K562 (cell line): ENCODE results near the gene SAMD11. TPM values are rescaled to one million over a fixed set of nuclear protein-coding genes. Genes with fewer than 3 reads are reported as not detected.

Experiments
- ATAC-seq: fragments of 200-7000 bp; cut with Tn5 transposase; 3 replicates; pipeline ENCODE4 v1.9.1; 2020; ENCODE audit warnings: moderate library complexity
- BruUV-seq: library from RNA; stranded (reverse); fragments of 400-500 nt; replicated peaks from 2 replicates; lab custom pipeline; 2021; lab: Mats Ljungman, UMichigan
- CTCF ChIA-PET: fragments of 300-600 bp; formaldehyde crosslinking; extraction: SDS; loops from one replicate; lab custom pipeline; 2021; ENCODE audit warnings: low intra/inter-chr PET ratio; lab: Yijun Ruan, JAX
- POLR2A ChIA-PET: fragments of 300-600, 350-650 bp; sonication (Branson Sonifier 250); formaldehyde crosslinking; extraction: SDS; loops from one replicate; lab custom pipeline; 2021; ENCODE audit warnings: antibody characterized with exemption, inconsistent platforms; lab: Yijun Ruan, JAX
- DNase-seq, 4 experiments: peaks; one replicate each; pipeline versions ENCODE4 v3.0.0 to v3.0.0-alpha.2; 2011 to 2018; ENCODE audit warnings: low spot score in 3 of 4, mixed read lengths in 3 of 4; ENCODE audit errors: extremely low read depth in 1 of 4
- FAIRE-seq: peaks from 2 replicates; lab custom pipeline; 2011; peaks lifted over from hg19 to GRCh38; lab: Jason Lieb, UNC
- H2AFZ ChIP-seq: 2 replicates; pipeline ENCODE4 v1.6.0; 2011; ENCODE audit warnings: low read depth, low read length, control low read depth, inconsistent platforms
- H3K27ac ChIP-seq: fragments of 200-600 bp; 3 replicates; pipeline ENCODE4 v1.8.0; 2011; ENCODE audit warnings: low read depth, mild to moderate bottlenecking, control low read depth, inconsistent platforms, low read length, moderate library complexity, mixed read lengths; ENCODE audit errors: extremely low read depth
- H3K27me3 ChIP-seq, 2 experiments: fragments of 300-600 bp in 1 of 2; 2 replicates in 1 of 2; 3 replicates in 1 of 2; pipeline versions ENCODE4 v1.6.0 to v1.8.0; 2011; ENCODE audit warnings: inconsistent platforms in 2 of 2, low read length in 2 of 2, mild to moderate bottlenecking in 1 of 2, mixed read lengths in 1 of 2, moderate library complexity in 1 of 2; ENCODE audit not compliant: control insufficient read depth in 2 of 2, insufficient read depth in 2 of 2
- H3K36me3 ChIP-seq: fragments of 300-600 bp; 3 replicates; pipeline ENCODE4 v1.8.0; 2011; ENCODE audit warnings: mild to moderate bottlenecking, low read length, inconsistent platforms; ENCODE audit not compliant: control insufficient read depth, insufficient read depth
- H3K4me1 ChIP-seq, 2 experiments: fragments of 200-600 bp in 1 of 2; replicated peaks in 1 of 2; 2 replicates in 1 of 2; 3 replicates in 1 of 2; pipeline versions ENCODE4 v1.5.1 to v1.8.0; 2011; ENCODE audit warnings: inconsistent platforms in 2 of 2, low read length in 2 of 2, mild to moderate bottlenecking in 1 of 2, mixed read lengths in 1 of 2, moderate library complexity in 1 of 2; ENCODE audit not compliant: control insufficient read depth in 2 of 2, insufficient read depth in 2 of 2
- H3K4me2 ChIP-seq: 2 replicates; pipeline ENCODE4 v1.6.1; 2011; ENCODE audit warnings: low read length, control low read depth, inconsistent platforms, mixed read lengths; ENCODE audit not compliant: insufficient read depth
- H3K4me3 ChIP-seq: fragments of 200-600 bp; sonication (generic), shearing (Covaris generic); 2 replicates; pipeline ENCODE4 v1.5.1; 2016; ENCODE audit warnings: control low read depth, inconsistent platforms
- H3K79me2 ChIP-seq: fragments of 200-600 bp; 3 replicates; pipeline ENCODE4 v1.8.0; 2011; ENCODE audit warnings: low read length, inconsistent platforms; ENCODE audit not compliant: control insufficient read depth, insufficient read depth
- H3K9ac ChIP-seq, 2 experiments: 2 replicates each; pipeline versions ENCODE4 v1.6.0 to v1.6.1; 2011; ENCODE audit warnings: low read depth in 2 of 2, low read length in 2 of 2, control low read depth in 1 of 2, inconsistent platforms in 1 of 2, mild to moderate bottlenecking in 1 of 2, mixed read lengths in 1 of 2; ENCODE audit not compliant: insufficient read depth in 1 of 2
- H3K9me1 ChIP-seq: one replicate; pipeline ENCODE4 v1.6.0; 2011; ENCODE audit warnings: inconsistent platforms, mild to moderate bottlenecking, low read length, moderate library complexity; ENCODE audit not compliant: control insufficient read depth, insufficient read depth
- H3K9me3 ChIP-seq: replicated peaks from 2 replicates; pipeline ENCODE4 v1.5.1; 2011; ENCODE audit warnings: low read depth, low read length, inconsistent platforms; ENCODE audit not compliant: control insufficient read depth, insufficient read depth
- H4K20me1 ChIP-seq: replicated peaks from 2 replicates; pipeline ENCODE4 v1.6.1; 2011; ENCODE audit warnings: low read length, inconsistent platforms, mixed read lengths; ENCODE audit not compliant: control insufficient read depth, insufficient read depth
- DIDO1 ChIP-seq: fragments of 450-650 bp; IDR thresholded peaks from 2 replicates; pipeline ENCODE4 v1.6.1; 2016; ENCODE audit warnings: low read depth, missing biosample characterization, missing genetic modification characterization
- ESRRA ChIP-seq: fragments of 450-650 bp; IDR thresholded peaks from 2 replicates; pipeline ENCODE4 v1.6.1; 2014; ENCODE audit warnings: low read depth, mild to moderate bottlenecking, moderate library complexity, borderline replicate concordance
- HNRNPLL ChIP-seq: fragments of 200-400 bp; formaldehyde crosslinking; IDR thresholded peaks from 2 replicates; pipeline ENCODE4 v1.6.1; 2017; ENCODE audit warnings: low read length, low read depth, mild to moderate bottlenecking; ENCODE audit not compliant: poor library complexity, severe bottlenecking
- L3MBTL2 ChIP-seq: fragments of 450-650 bp; IDR thresholded peaks from 2 replicates; pipeline ENCODE4 v1.6.1; 2016; ENCODE audit warnings: mild to moderate bottlenecking, moderate library complexity
- MLLT1 ChIP-seq, 2 experiments: fragments of 450-650 bp; IDR thresholded peaks; 2 replicates each; pipeline ENCODE4 v1.6.1; 2016
- MTF1 ChIP-seq: fragments of 250-450 bp; sonication (Bioruptor Pico); IDR thresholded peaks from 2 replicates; pipeline ENCODE4 v1.9.0; 2021; ENCODE audit warnings: moderate library complexity, mild to moderate bottlenecking, inconsistent platforms, borderline replicate concordance
- SRSF3 ChIP-seq: fragments of 200-400 bp; formaldehyde crosslinking; IDR thresholded peaks from 2 replicates; pipeline ENCODE4 v1.6.1; 2016; ENCODE audit warnings: mild to moderate bottlenecking, low read length, moderate library complexity; ENCODE audit not compliant: insufficient read depth
- TGIF2 ChIP-seq: sonication (generic); formaldehyde crosslinking; IDR thresholded peaks from 2 replicates; pipeline ENCODE4 v1.8.1; 2022; ENCODE audit warnings: mild to moderate bottlenecking, missing genetic modification reagents, moderate library complexity
- UBTF ChIP-seq, 2 experiments: IDR thresholded peaks; 2 replicates each; pipeline ENCODE4 v1.6.1; 2012; ENCODE audit warnings: improper control_type of control experiment in 2 of 2, low read depth in 2 of 2, low read length in 2 of 2, borderline replicate concordance in 1 of 2
- ZNF311 ChIP-seq: fragments of 250-450 bp; sonication (Bioruptor Pico); IDR thresholded peaks from 2 replicates; pipeline ENCODE4 v1.4.0; 2020; ENCODE audit warnings: mild to moderate bottlenecking, moderate library complexity
- ZNF561 ChIP-seq: fragments of 450-650 bp; formaldehyde crosslinking; conservative IDR thresholded peaks from 2 replicates; pipeline ENCODE4 v1.4.0; 2020; ENCODE audit warnings: mild to moderate bottlenecking, moderate library complexity
- ZNF696 ChIP-seq: fragments of 250-450 bp; sonication (Bioruptor Pico); conservative IDR thresholded peaks from 2 replicates; pipeline ENCODE4 v1.4.0; 2020; ENCODE audit warnings: mild to moderate bottlenecking, moderate library complexity
- ZNF707 ChIP-seq: fragments of 250-450 bp; sonication (Bioruptor Pico); conservative IDR thresholded peaks from 2 replicates; pipeline ENCODE4 v1.8.0; 2022; ENCODE audit warnings: inconsistent platforms, mild to moderate bottlenecking, moderate library complexity
- WGBS: fragments of 100-300 bp; shearing (Covaris generic); methylation state at CpG from one replicate; pipeline ENCODE4 v1.1.6; 2016; ENCODE audit warnings: low coverage, mixed read lengths; ENCODE audit not compliant: insufficient coverage; ENCODE audit errors: missing lambda C conversion rate; 5-methylcytosine and 5-hydroxymethylcytosine counted together
- in situ Hi-C: fragments of 300-500 bp; cut with MboI; formaldehyde crosslinking; loops from 4 replicates; pipeline ENCODE4 v1.15.0; 2018; ENCODE audit warnings: inconsistent platforms, mixed read lengths
- intact Hi-C: fragments of 100-400 bp; cut with micrococcal nuclease; formaldehyde crosslinking; loops from 2 replicates; pipeline ENCODE4 v1.14.2; 2022
- polyA plus RNA-seq, 8 experiments: library from polyadenylated mRNA; depleted of rRNA in 4 of 8; stranded (reverse) in 5 of 8; unstranded in 3 of 8; fragments of >200 nt; fragmentation: Nextera tagmentation in 2 of 8; fragmentation: Illumina TruSeq in 1 of 8; extraction: Ambion mirVana in 2 of 8; extraction: Trizol in 1 of 8; gene quantifications; 2 replicates each; pipeline versions ENCODE4 v1.2.1 to v1.2.3, GENCODE V29; 2011 to 2014; ENCODE audit warnings: inconsistent platforms in 1 of 8, missing spikeins in 1 of 8
- total RNA-seq, 7 experiments: library from RNA; depleted of rRNA in 6 of 7; stranded (reverse); fragments of >200 nt in 6 of 7; fragmentation: Illumina TruSeq in 2 of 7; extraction: Trizol in 2 of 7; gene quantifications; 2 replicates each; pipeline versions ENCODE4 v1.2.1 to v1.2.3, GENCODE V29; 2011 to 2021; ENCODE audit warnings: low replicate concordance in 1 of 7
- TF ChIP-seq, protein P1 (sequence below): sonication (generic); formaldehyde crosslinking; IDR thresholded peaks from 2 replicates; pipeline ENCODE4 v1.8.1; 2023; ENCODE audit warnings: mild to moderate bottlenecking, missing genetic modification reagents

SAMD11 gene
- total and polyA plus RNA-seq, 9 of the 15 experiments (the other 6 are each of a cell fraction or from before 2014, with no cell fraction given) = 0.07 to 0.82 (median 0.11) TPM; not detected in 2

GRCh38 chr1:975896-976683, 52.4 kb downstream of the SAMD11 start:
- Histone ChIP-seq H3K4me2 (peak overlapping the region; percentile 28), H3K36me3 (no peaks in the 10 kb centered on the region), H3K79me2 (no peaks in the 10 kb centered on the region), H3K4me3 (peak overlapping the region; percentile 9; the same call in 1 of the 2 replicates), H2AFZ (peak overlapping the region; percentile 57), H3K9me1 (no peaks in the 10 kb centered on the region), H3K9me3 (no peaks in the 10 kb centered on the region), H3K9ac (peak overlapping the region in 1 of 2 experiments; percentile 77; a peak in 2 of 4 replicates), H3K27me3 (peaks cover 11 to 67% of the 10 kb centered on the region in 2 experiments; a peak in 4 of 5 replicates), H3K27ac (no peak overlapping the region), H4K20me1 (peaks cover 8% of the 10 kb centered on the region; the same call in 1 of the 2 replicates), H3K4me1 (peaks cover 0 to 82% of the 10 kb centered on the region in 2 experiments; a peak in 3 of 5 replicates)
- POLR2A ChIA-PET = interaction anchor here (0.6 to 2.2 kb wide), 3 partner anchors 9 to 677 kb away, joined by 3 to 10 read pairs (median 3); partner anchors contain the start of gene PLEKHN1
- BruUV-seq = no TSS peak
- FAIRE-seq (peak; percentile 46), DNase-seq (peak; percentile 51 to 64 (median 55)), ATAC-seq (peak; percentile 76)
- intact Hi-C loops = loop anchor here (2.0 kb wide), 1 partner anchor 71 kb away; no protein-coding TSS in a partner anchor
- CTCF ChIA-PET = interaction anchor here (1.5 kb wide), 1 partner anchor 107 kb away, joined by 5 read pairs; no protein-coding TSS in a partner anchor
- WGBS = 6% methylated on average over 38 of the region's 40 CpGs
- in situ Hi-C loops = no loop called here
- no peak for TF ChIP-seq ZNF311 (CRISPR knock-in tag)
- no peak for TF ChIP-seq MTF1
- no peak for TF ChIP-seq SRSF3
- no peak for TF ChIP-seq DIDO1 (tag)
- no peak for TF ChIP-seq ZNF696 (CRISPR knock-in tag)
- TF ChIP-seq, protein P1, sequence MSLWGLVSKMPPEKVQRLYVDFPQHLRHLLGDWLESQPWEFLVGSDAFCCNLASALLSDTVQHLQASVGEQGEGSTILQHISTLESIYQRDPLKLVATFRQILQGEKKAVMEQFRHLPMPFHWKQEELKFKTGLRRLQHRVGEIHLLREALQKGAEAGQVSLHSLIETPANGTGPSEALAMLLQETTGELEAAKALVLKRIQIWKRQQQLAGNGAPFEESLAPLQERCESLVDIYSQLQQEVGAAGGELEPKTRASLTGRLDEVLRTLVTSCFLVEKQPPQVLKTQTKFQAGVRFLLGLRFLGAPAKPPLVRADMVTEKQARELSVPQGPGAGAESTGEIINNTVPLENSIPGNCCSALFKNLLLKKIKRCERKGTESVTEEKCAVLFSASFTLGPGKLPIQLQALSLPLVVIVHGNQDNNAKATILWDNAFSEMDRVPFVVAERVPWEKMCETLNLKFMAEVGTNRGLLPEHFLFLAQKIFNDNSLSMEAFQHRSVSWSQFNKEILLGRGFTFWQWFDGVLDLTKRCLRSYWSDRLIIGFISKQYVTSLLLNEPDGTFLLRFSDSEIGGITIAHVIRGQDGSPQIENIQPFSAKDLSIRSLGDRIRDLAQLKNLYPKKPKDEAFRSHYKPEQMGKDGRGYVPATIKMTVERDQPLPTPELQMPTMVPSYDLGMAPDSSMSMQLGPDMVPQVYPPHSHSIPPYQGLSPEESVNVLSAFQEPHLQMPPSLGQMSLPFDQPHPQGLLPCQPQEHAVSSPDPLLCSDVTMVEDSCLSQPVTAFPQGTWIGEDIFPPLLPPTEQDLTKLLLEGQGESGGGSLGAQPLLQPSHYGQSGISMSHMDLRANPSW (CRISPR knock-in tag) = no peak
- peak; percentile 47 for TF ChIP-seq L3MBTL2
- TF ChIP-seq UBTF (IDR thresholded peaks at IDR 0.05; ENCODE audit: borderline replicate concordance in 1 of 2, low read depth in 2 of 2, low read length in 2 of 2) = no peak
- TF ChIP-seq ZNF561 (CRISPR knock-in tag) = no peak
- no peak for TF ChIP-seq MLLT1 (IDR thresholded peaks at IDR 0.05)
- TF ChIP-seq TGIF2 (CRISPR knock-in tag) = no peak
- TF ChIP-seq HNRNPLL = no peak
- TF ChIP-seq ZNF707 (CRISPR knock-in tag) = no peak
- peak; percentile 46; the same call in 1 of the 2 replicates for TF ChIP-seq ESRRA
